Naive thymus-derived CD8-positive, alpha-beta T cell (primary cell): Measurements from ENCODE around the gene LMCD1. TPM values are rescaled to one million over a fixed set of nuclear protein-coding genes. Genes with fewer than 3 reads are reported as not detected.
"Not testable (repeated sequence)": the region's sequence is repeated elsewhere in the genome, so short reads cannot be mapped to it uniquely, and the experiment has no call there.

Experiments used
- ATAC-seq, 2 donors: fragments of 150-1000 bp; cut with Tn5 transposase in 1 of 2; sonication (Bioruptor Pico), chemical (Tn5 transposase) in 1 of 2; 1 replicate in 1 of 2; 2 replicates in 1 of 2; pipeline ENCODE4 v1.10.0; 2021; ENCODE audit warnings: mild to moderate bottlenecking in 2 of 2, moderate library complexity in 2 of 2
- POLR2A ChIA-PET: fragments of 350-600 bp; sonication (Branson Sonifier 250); formaldehyde crosslinking; loops from one replicate; lab custom pipeline; 2021; ENCODE audit warnings: antibody characterized with exemption; lab: Charles Lee
- DNase-seq, 10 donors: peaks; one replicate each; pipeline versions ENCODE4 v3.0.0 to v3.0.0-alpha.2; 2020 to 2022
- H3K27ac Mint-ChIP-seq, 10 donors: one replicate each; pipeline ENCODE4 v1.8.0; 2020 to 2022; ENCODE audit warnings: mild to moderate bottlenecking in 10 of 10, mixed read lengths in 10 of 10, moderate library complexity in 4 of 10, inconsistent platforms in 1 of 10
- H3K27me3 Mint-ChIP-seq, 5 donors: one replicate each; pipeline ENCODE4 v1.8.0; 2021 to 2022; ENCODE audit warnings: mixed read lengths in 5 of 5
- H3K36me3 Mint-ChIP-seq, 3 donors: one replicate each; pipeline ENCODE4 v1.8.0; 2020 to 2022; ENCODE audit warnings: mixed read lengths in 3 of 3, mild to moderate bottlenecking in 2 of 3, inconsistent platforms in 1 of 3
- H3K4me1 Mint-ChIP-seq, 4 donors: one replicate each; pipeline ENCODE4 v1.8.0; 2021 to 2022; ENCODE audit warnings: mixed read lengths in 4 of 4
- H3K4me3 Mint-ChIP-seq, 10 donors: one replicate each; pipeline ENCODE4 v1.8.0; 2020 to 2022; ENCODE audit warnings: mild to moderate bottlenecking in 10 of 10, mixed read lengths in 10 of 10, moderate library complexity in 6 of 10, inconsistent platforms in 1 of 10
- H3K9me3 Mint-ChIP-seq, 9 donors: one replicate each; pipeline ENCODE4 v1.8.0; 2020 to 2022; ENCODE audit warnings: mixed read lengths in 9 of 9, mild to moderate bottlenecking in 3 of 9, inconsistent platforms in 1 of 9, moderate library complexity in 1 of 9
- polyA plus RNA-seq, 3 donors: library from polyadenylated mRNA; unstranded; fragments of 300-500 nt; fragmentation: Illumina TruSeq; gene quantifications; one replicate each; pipeline ENCODE4 v1.2.3, GENCODE V29; 2021
- total RNA-seq, 8 experiments: library from RNA in 2 of 8; stranded (reverse) in 2 of 8; gene quantifications; one replicate each; pipeline ENCODE4 v1.2.3 and lab custom pipeline; 2021 to 2026

Gene LMCD1
- total and polyA plus RNA-seq, 5 experiments from 2014 or later, result 1.2 TPM; not detected in 4

GRCh38 chr3:8579096-8579495 lies 77.5 kb downstream of the LMCD1 start:
- Mint-ChIP-seq H3K9me3 (peaks cover 0 to 5% (median 0%) of the 10 kb centered on the region in 9 donors), H3K27ac (no peak overlapping the region)
- POLR2A ChIA-PET, result no interaction called here

GRCh38 chr3:8579943-8580342 lies 78.3 kb downstream of the LMCD1 start:
- POLR2A ChIA-PET, result no interaction called here
- H3K27ac Mint-ChIP-seq, result no peak overlapping the region
- no peaks in the 10 kb centered on the region for H3K4me1 Mint-ChIP-seq

More at GRCh38 chr3:8579096-8579495, 77.5 kb downstream of the LMCD1 start:
- no peak for DNase-seq
- Mint-ChIP-seq H3K27me3 (peaks cover 0 to 6% (median 0%) of the 10 kb centered on the region in 5 donors), H3K4me1 (no peaks in the 10 kb centered on the region), H3K36me3 (no peaks in the 10 kb centered on the region), H3K4me3 (no peak overlapping the region)
- ATAC-seq, result no peak

GRCh38 chr3:8580434-8580833 lies 78.8 kb downstream of the LMCD1 start:
- H3K36me3 Mint-ChIP-seq, POLR2A ChIA-PET: not testable (repeated sequence)

More at GRCh38 chr3:8579943-8580342, 78.3 kb downstream of the LMCD1 start:
- Mint-ChIP-seq H3K9me3 (peaks cover 0 to 5% (median 0%) of the 10 kb centered on the region in 9 donors), H3K36me3 (no peaks in the 10 kb centered on the region), H3K4me3 (no peak overlapping the region), H3K27me3 (peaks cover 0 to 6% (median 0%) of the 10 kb centered on the region in 5 donors)
- DNase-seq, result no peak
- no peak for ATAC-seq

GRCh38 chr3:8581373-8581772 lies 79.8 kb downstream of the LMCD1 start:
- DNase-seq (no peak), ATAC-seq (no peak)
- H3K4me1 Mint-ChIP-seq, result no peaks in the 10 kb centered on the region
- H3K4me3 Mint-ChIP-seq, result no peak overlapping the region
- no peaks in the 10 kb centered on the region for H3K36me3 Mint-ChIP-seq
- no peak overlapping the region for H3K27ac Mint-ChIP-seq
- POLR2A ChIA-PET, result no interaction called here
- peaks cover 0 to 5% (median 0%) of the 10 kb centered on the region in 9 donors for H3K9me3 Mint-ChIP-seq
- H3K27me3 Mint-ChIP-seq, result peaks cover 0 to 6% (median 0%) of the 10 kb centered on the region in 5 donors

More at GRCh38 chr3:8580434-8580833, 78.8 kb downstream of the LMCD1 start:
- not testable (repeated sequence) for H3K4me1 Mint-ChIP-seq, H3K9me3 Mint-ChIP-seq, ATAC-seq, DNase-seq, H3K27me3 Mint-ChIP-seq, H3K27ac Mint-ChIP-seq, H3K4me3 Mint-ChIP-seq

GRCh38 chr3:8581806-8582445 lies 80.3 kb downstream of the LMCD1 start:
- DNase-seq, result no peak
- H3K4me3 Mint-ChIP-seq, result no peak overlapping the region
- no peak for ATAC-seq
- POLR2A ChIA-PET, result no interaction called here
- peaks cover 0 to 5% (median 0%) of the 10 kb centered on the region in 9 donors for H3K9me3 Mint-ChIP-seq
- no peak overlapping the region for H3K27ac Mint-ChIP-seq
- peaks cover 0 to 5% (median 0%) of the 10 kb centered on the region in 5 donors for H3K27me3 Mint-ChIP-seq
- H3K36me3 Mint-ChIP-seq, result no peaks in the 10 kb centered on the region
- H3K4me1 Mint-ChIP-seq, result no peaks in the 10 kb centered on the region

- Mint-ChIP-seq H3K36me3 (no peaks in the 10 kb centered on the region), H3K4me1 (no peaks in the 10 kb centered on the region), H3K27ac (no peak overlapping the region), H3K27me3 (peaks cover 0 to 4% (median 0%) of the 10 kb centered on the region in 5 donors), H3K4me3 (no peak overlapping the region), H3K9me3 (peaks cover 0 to 5% (median 0%) of the 10 kb centered on the region in 9 donors)
- ATAC-seq, result no peak
- POLR2A ChIA-PET, result no interaction called here
- no peak for DNase-seq
These were observed 83.0 kb downstream of the LMCD1 start for GRCh38 chr3:8584661-8585060.

- POLR2A ChIA-PET, result no interaction called here
- no peaks in the 10 kb centered on the region for H3K36me3 Mint-ChIP-seq
- no peak overlapping the region for H3K4me3 Mint-ChIP-seq
- no peak overlapping the region for H3K27ac Mint-ChIP-seq
- ATAC-seq (no peak), DNase-seq (no peak)
- peaks cover 0 to 1% (median 0%) of the 10 kb centered on the region in 5 donors for H3K27me3 Mint-ChIP-seq
- peaks cover 0 to 4% (median 0%) of the 10 kb centered on the region in 9 donors for H3K9me3 Mint-ChIP-seq
- H3K4me1 Mint-ChIP-seq, result no peaks in the 10 kb centered on the region
These were observed 88.4 kb downstream of the LMCD1 start for GRCh38 chr3:8589880-8590556.

GRCh38 chr3:8593021-8593827 lies 91.6 kb downstream of the LMCD1 start:
- DNase-seq (no peak), ATAC-seq (no peak)
- H3K4me3 Mint-ChIP-seq, result no peak overlapping the region
- H3K36me3 Mint-ChIP-seq, result no peaks in the 10 kb centered on the region
- POLR2A ChIA-PET, result no interaction called here
- H3K4me1 Mint-ChIP-seq, result no peaks in the 10 kb centered on the region
- H3K27me3 Mint-ChIP-seq, result peaks cover 0 to 5% (median 0%) of the 10 kb centered on the region in 5 donors
- H3K27ac Mint-ChIP-seq, result no peak overlapping the region
- H3K9me3 Mint-ChIP-seq, result no peaks in the 10 kb centered on the region

GRCh38 chr3:8595252-8595651 lies 93.6 kb downstream of the LMCD1 start:
- H3K4me1 Mint-ChIP-seq, result no peaks in the 10 kb centered on the region
- no peak overlapping the region for H3K27ac Mint-ChIP-seq
- DNase-seq, result no peak
- H3K27me3 Mint-ChIP-seq, result peaks cover 0 to 5% (median 0%) of the 10 kb centered on the region in 5 donors
- no peaks in the 10 kb centered on the region for H3K9me3 Mint-ChIP-seq
- POLR2A ChIA-PET, result no interaction called here
- no peak for ATAC-seq
- H3K4me3 Mint-ChIP-seq, result no peak overlapping the region
- no peaks in the 10 kb centered on the region for H3K36me3 Mint-ChIP-seq

- H3K36me3 Mint-ChIP-seq, result no peaks in the 10 kb centered on the region
- POLR2A ChIA-PET, result no interaction called here
- H3K4me3 Mint-ChIP-seq, result no peak overlapping the region
- H3K4me1 Mint-ChIP-seq, result no peaks in the 10 kb centered on the region
- no peak for ATAC-seq
- H3K9me3 Mint-ChIP-seq, result no peaks in the 10 kb centered on the region
- H3K27ac Mint-ChIP-seq, result no peak overlapping the region
- peaks cover 0 to 5% (median 0%) of the 10 kb centered on the region in 5 donors for H3K27me3 Mint-ChIP-seq
- DNase-seq, result no peak
These were observed 94.1 kb downstream of the LMCD1 start for GRCh38 chr3:8595695-8596115.

GRCh38 chr3:8596321-8597218 lies 94.9 kb downstream of the LMCD1 start:
- ATAC-seq, result no peak
- POLR2A ChIA-PET, result no interaction called here
- Mint-ChIP-seq H3K27ac (no peak overlapping the region), H3K36me3 (no peaks in the 10 kb centered on the region), H3K4me3 (no peak overlapping the region), H3K27me3 (peaks cover 0 to 5% (median 0%) of the 10 kb centered on the region in 5 donors), H3K4me1 (no peaks in the 10 kb centered on the region), H3K9me3 (no peaks in the 10 kb centered on the region)
- DNase-seq, result no peak

- no peak overlapping the region for H3K4me3 Mint-ChIP-seq
- ATAC-seq, result no peak
- POLR2A ChIA-PET, result no interaction called here
- H3K4me1 Mint-ChIP-seq, result no peaks in the 10 kb centered on the region
- H3K27me3 Mint-ChIP-seq, result peaks cover 0 to 5% (median 0%) of the 10 kb centered on the region in 5 donors
- H3K9me3 Mint-ChIP-seq, result no peaks in the 10 kb centered on the region
- H3K27ac Mint-ChIP-seq, result no peak overlapping the region
- H3K36me3 Mint-ChIP-seq, result no peaks in the 10 kb centered on the region
- DNase-seq, result no peak
These were observed 95.7 kb downstream of the LMCD1 start for GRCh38 chr3:8597219-8597853.
